ENCODE results near the gene VIL1. TPM values are rescaled to one million over a fixed set of nuclear protein-coding genes. Genes with fewer than 3 reads are reported as not detected.

VIL1 gene
- total and polyA plus RNA-seq, 2 of the 13 experiments (the other 11 are each of a cell fraction or from before 2014, with no cell fraction given) = 287 to 301 TPM

- TF ChIP-seq TRIM22 (IDR thresholded peaks at IDR 0.05) (no peak), TEAD2 (CRISPR knock-in tag; IDR thresholded peaks at IDR 0.05) (no peak), BRCA1 (CRISPR knock-in tag; IDR thresholded peaks at IDR 0.05) (no peak), PLSCR1 (CRISPR knock-in tag; IDR thresholded peaks at IDR 0.05; ENCODE audit: borderline replicate concordance) (no peak), CEBPG (CRISPR knock-in tag; IDR thresholded peaks at IDR 0.05) (peak; percentile 44; the same call in 1 of the 2 replicates), WIZ (CRISPR knock-in tag; IDR thresholded peaks at IDR 0.05) (no peak), NFIB (CRISPR knock-in tag; IDR thresholded peaks at IDR 0.05; ENCODE audit: borderline replicate concordance) (no peak), ZNF326 (CRISPR knock-in tag; IDR thresholded peaks at IDR 0.05; ENCODE audit: borderline replicate concordance) (no peak), ZC3H4 (CRISPR knock-in tag; IDR thresholded peaks at IDR 0.05; ENCODE audit: borderline replicate concordance) (no peak), GTF3A (CRISPR knock-in tag; conservative IDR thresholded peaks at IDR 0.05) (no peak), ZNF484 (CRISPR knock-in tag; IDR thresholded peaks at IDR 0.05; ENCODE audit: borderline replicate concordance, low read depth) (no peak), HOXD1 (CRISPR knock-in tag; IDR thresholded peaks at IDR 0.05) (no peak), ZNF687 (CRISPR knock-in tag; IDR thresholded peaks at IDR 0.05) (peak; percentile 51), ZNF362 (CRISPR knock-in tag; IDR thresholded peaks at IDR 0.05; ENCODE audit: borderline replicate concordance) (no peak), NPAS2 (CRISPR knock-in tag; IDR thresholded peaks at IDR 0.05; ENCODE audit: borderline replicate concordance) (no peak), ZNF616 (CRISPR knock-in tag; IDR thresholded peaks at IDR 0.05; ENCODE audit: low read depth) (no peak), TGIF2 (CRISPR knock-in tag; IDR thresholded peaks at IDR 0.05) (no peak), POLR2G (IDR thresholded peaks at IDR 0.05; ENCODE audit: low read depth, low read length) (no peak), ZBTB7A (CRISPR knock-in tag; IDR thresholded peaks at IDR 0.05) (no peak), SPEN (CRISPR knock-in tag; IDR thresholded peaks at IDR 0.05; ENCODE audit: low read depth) (0 out of 2 replicates have a peak, but pooled peaks have one; percentile 50), ZNF691 (CRISPR knock-in tag; IDR thresholded peaks at IDR 0.05; ENCODE audit: borderline replicate concordance, low read depth) (no peak), ZFX (CRISPR knock-in tag; IDR thresholded peaks at IDR 0.05; ENCODE audit: low read depth) (no peak), HNRNPH1 (optimal IDR thresholded peaks at IDR 0.05; ENCODE audit: low read depth, low read length) (no peak), ATF1 (CRISPR knock-in tag; IDR thresholded peaks at IDR 0.05) (no peak)
Measured at GRCh38 chr2:218381916-218382366, 37.0 kb upstream of the VIL1 start, which contains the start of gene SLC11A1 (continued).

Data from HepG2 (cell line).